Sigmoid colon (tissue), 4 donors: ENCODE data around the gene ZNRD2.

Experiments
- EP300 ChIP-seq, 4 donors: sonication (generic); formaldehyde crosslinking; IDR thresholded peaks; one replicate each; pipeline ENCODE4 v1.6.1; 2017; ENCODE audit warnings: antibody characterized with exemption in 4 of 4
- POLR2A ChIP-seq, 2 donors: fragments of 450-650 bp; IDR thresholded peaks; one replicate each; pipeline ENCODE4 v1.6.1; 2016; ENCODE audit warnings: antibody characterized with exemption in 2 of 2, mild to moderate bottlenecking in 2 of 2, moderate library complexity in 2 of 2
- POLR2AphosphoS5 ChIP-seq, 4 donors: sonication (generic); formaldehyde crosslinking; IDR thresholded peaks; one replicate each; pipeline ENCODE4 v1.6.1; 2017; ENCODE audit warnings: antibody characterized with exemption in 4 of 4
- TF ChIP-seq, protein P1 (sequence below), 4 experiments: fragments of 450-650 bp in 3 of 4; fragments of 200-600 bp in 1 of 4; IDR thresholded peaks; one replicate each; pipeline ENCODE4 v1.5.1; 2016 to 2019; ENCODE audit warnings: antibody characterized with exemption in 4 of 4, mild to moderate bottlenecking in 3 of 4, moderate library complexity in 2 of 4

GRCh38 chr11:65585396-65586246 lies 15.3 kb downstream of the ZNRD2 start:
- TF ChIP-seq, protein P1, sequence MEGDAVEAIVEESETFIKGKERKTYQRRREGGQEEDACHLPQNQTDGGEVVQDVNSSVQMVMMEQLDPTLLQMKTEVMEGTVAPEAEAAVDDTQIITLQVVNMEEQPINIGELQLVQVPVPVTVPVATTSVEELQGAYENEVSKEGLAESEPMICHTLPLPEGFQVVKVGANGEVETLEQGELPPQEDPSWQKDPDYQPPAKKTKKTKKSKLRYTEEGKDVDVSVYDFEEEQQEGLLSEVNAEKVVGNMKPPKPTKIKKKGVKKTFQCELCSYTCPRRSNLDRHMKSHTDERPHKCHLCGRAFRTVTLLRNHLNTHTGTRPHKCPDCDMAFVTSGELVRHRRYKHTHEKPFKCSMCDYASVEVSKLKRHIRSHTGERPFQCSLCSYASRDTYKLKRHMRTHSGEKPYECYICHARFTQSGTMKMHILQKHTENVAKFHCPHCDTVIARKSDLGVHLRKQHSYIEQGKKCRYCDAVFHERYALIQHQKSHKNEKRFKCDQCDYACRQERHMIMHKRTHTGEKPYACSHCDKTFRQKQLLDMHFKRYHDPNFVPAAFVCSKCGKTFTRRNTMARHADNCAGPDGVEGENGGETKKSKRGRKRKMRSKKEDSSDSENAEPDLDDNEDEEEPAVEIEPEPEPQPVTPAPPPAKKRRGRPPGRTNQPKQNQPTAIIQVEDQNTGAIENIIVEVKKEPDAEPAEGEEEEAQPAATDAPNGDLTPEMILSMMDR (IDR thresholded peaks at IDR 0.05) = no peak
- TF ChIP-seq POLR2AphosphoS5 (IDR thresholded peaks at IDR 0.05) (peak in 2 of 4 donors; percentile 2 to 28), POLR2A (IDR thresholded peaks at IDR 0.05) (no peak), EP300 (IDR thresholded peaks at IDR 0.05) (no peak)
